HUDEP-2 (cell line): Measurements from ENCODE around the gene UBE2N.
A peak's percentile ranks its signal among the peaks of the same experiment; 100 is the strongest.

Source experiments
- DNase-seq, 76 experiments: peaks; one replicate each; lab custom pipeline; 2025; ENCODE audit not compliant: unreplicated experiment in 76 of 76; lab: John Stamatoyannopoulos, UW

The UBE2N gene

GRCh38 chr12:93441617-93442410 lies at the start of gene UBE2N:
UBE2N (minus strand) TSS chr12:93441947; CDS start chr12:93441884, 63 bp downstream.
- peak in 75 of 76 experiments; percentile 33 to 96 (median 91) for DNase-seq

GRCh38 chr12:93484315-93484981 lies 42.7 kb upstream of the UBE2N start:
- no peak for DNase-seq

GRCh38 chr12:93483151-93483807 lies 41.5 kb upstream of the UBE2N start:
- no peak for DNase-seq

GRCh38 chr12:93482721-93483120 lies 41.0 kb upstream of the UBE2N start:
- DNase-seq = no peak

- no peak for DNase-seq
Measured at GRCh38 chr12:93476555-93476954, 34.8 kb upstream of the UBE2N start.

- no peak for DNase-seq
Measured at GRCh38 chr12:93469386-93469785, 27.6 kb upstream of the UBE2N start.

- DNase-seq = peak in 2 of 76 experiments; percentile 44 to 53
Measured at GRCh38 chr12:93468008-93468371, 26.2 kb upstream of the UBE2N start.

GRCh38 chr12:93467351-93468007 lies 25.7 kb upstream of the UBE2N start, which contains the start of gene MRPL42:
MRPL42 (plus strand) TSS chr12:93467514; CDS start chr12:93469286, 1,772 bp downstream.
- DNase-seq = peak in 75 of 76 experiments; percentile 18 to 92 (median 80)

- DNase-seq = peak in 1 of 76 experiments; percentile 38
Measured at GRCh38 chr12:93466625-93467350, 25.0 kb upstream of the UBE2N start.

- DNase-seq = no peak
Measured at GRCh38 chr12:93465841-93466240, 24.1 kb upstream of the UBE2N start.

GRCh38 chr12:93461503-93461902 lies 19.8 kb upstream of the UBE2N start:
- no peak for DNase-seq

- no peak for DNase-seq
Measured at GRCh38 chr12:93460902-93461301, 19.2 kb upstream of the UBE2N start.

GRCh38 chr12:93460003-93460402 lies 18.3 kb upstream of the UBE2N start:
- no peak for DNase-seq

- no peak for DNase-seq
Measured at GRCh38 chr12:93459097-93459496, 17.4 kb upstream of the UBE2N start.

- no peak for DNase-seq
Measured at GRCh38 chr12:93456077-93456476, 14.3 kb upstream of the UBE2N start.

- no peak for DNase-seq
Measured at GRCh38 chr12:93453633-93454032, 11.9 kb upstream of the UBE2N start.

GRCh38 chr12:93451423-93452158 lies 9.8 kb upstream of the UBE2N start:
- no peak for DNase-seq

GRCh38 chr12:93449277-93449676 lies 7.5 kb upstream of the UBE2N start:
- DNase-seq = no peak

GRCh38 chr12:93448796-93449195 lies 7.0 kb upstream of the UBE2N start:
- DNase-seq = no peak
